Measurements from ENCODE around the gene APOB. TPM values are rescaled to one million over a fixed set of nuclear protein-coding genes. Genes with fewer than 3 reads are reported as not detected.

APOB gene
- total RNA-seq (2022; extraction: Qiagen RNA extraction): not detected in 5 replicates

DNA sequence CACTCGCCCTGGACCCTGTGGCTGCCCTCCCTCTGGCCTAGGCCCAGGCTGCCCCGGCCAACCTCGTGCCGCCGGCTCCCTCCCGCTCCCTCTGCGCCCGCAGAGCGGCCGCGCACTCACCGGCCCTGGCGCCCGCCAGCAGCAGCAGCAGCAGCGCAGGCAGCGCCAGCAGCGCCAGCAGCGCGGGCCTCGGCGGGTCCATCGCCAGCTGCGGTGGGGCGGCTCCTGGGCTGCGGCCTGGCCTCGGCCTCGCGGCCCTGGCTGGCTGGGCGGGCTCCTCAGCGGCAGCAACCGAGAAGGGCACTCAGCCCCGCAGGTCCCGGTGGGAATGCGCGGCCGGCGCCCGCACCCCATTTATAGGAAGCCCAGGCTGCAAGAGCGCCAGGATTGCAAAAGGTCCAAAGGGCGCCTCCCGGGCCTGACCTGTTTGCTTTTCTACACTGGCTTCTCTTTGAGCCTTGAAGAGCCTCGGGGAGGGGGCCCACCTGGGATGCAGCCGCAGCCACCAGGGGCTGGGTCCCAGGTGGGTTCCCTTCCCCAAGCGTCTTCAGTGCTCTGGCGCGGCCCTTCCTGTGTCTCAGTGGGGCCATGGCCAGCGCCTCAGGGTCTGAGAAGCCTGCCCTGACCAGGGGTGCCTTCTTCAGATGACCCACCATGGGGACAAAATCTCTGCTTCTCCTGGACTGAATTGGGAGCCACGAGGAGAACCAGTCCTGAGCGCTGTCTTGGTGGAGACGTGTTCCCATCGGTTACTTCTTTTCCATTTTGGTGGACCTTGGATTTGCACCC is at the start of gene APOB:
Gene APOB, minus strand, starts transcription at position 330 of the 789 bp plus-strand sequence. Its CDS starts 128 bp downstream, at position 202.

Other genes with a start within 250 kb of the APOB start
- gene LDAH, start 221.0 kb downstream of the APOB start, total RNA-seq (2022; extraction: Qiagen RNA extraction): 14.4 to 19.3 TPM (median 17.9 TPM) in 5 replicates
- not detected in 5 replicates for gene TDRD15, start 79.9 kb upstream of the APOB start, total RNA-seq (2022; extraction: Qiagen RNA extraction)